PC-9 (cell line): ENCODE measurements around the gene SPIN1. TPM values are rescaled to one million over a fixed set of nuclear protein-coding genes. Genes with fewer than 3 reads are reported as not detected.

Source experiments
- BruUV-seq: library from RNA; stranded (reverse); fragments of 400-500 nt; replicated peaks from 2 replicates; lab custom pipeline; 2021; lab: Mats Ljungman, UMichigan
- CTCF ChIA-PET: fragments of 300-600 bp; sonication (Branson Sonifier 250); formaldehyde crosslinking; loops from one replicate; lab custom pipeline; 2022; ENCODE audit warnings: antibody characterized with exemption; lab: Charles Lee
- POLR2A ChIA-PET: fragments of 300-600 bp; sonication (Branson Sonifier 250); formaldehyde crosslinking; loops from one replicate; lab custom pipeline; 2022; ENCODE audit warnings: antibody characterized with exemption; ENCODE audit not compliant: unreplicated experiment; lab: Charles Lee
- DNase-seq, 2 experiments: peaks; one replicate each; pipeline versions ENCODE4 v3.0.0 to v3.0.0-alpha.2; 2015 to 2022; ENCODE audit warnings: mixed read lengths in 1 of 2
- H2AFZ ChIP-seq: fragments of 200-600 bp; sonication (generic); 2 replicates; pipeline ENCODE4 v1.8.1; 2017; ENCODE audit warnings: antibody characterized with exemption
- H3F3A ChIP-seq: fragments of 200-600 bp; sonication (generic); 2 replicates; pipeline ENCODE4 v1.8.1; 2017; ENCODE audit warnings: antibody characterized with exemption, mild to moderate bottlenecking, low read depth; ENCODE audit not compliant: insufficient read depth
- H3K27ac ChIP-seq: fragments of 200-600 bp; sonication (generic); 2 replicates; pipeline ENCODE4 v1.6.1; 2016; ENCODE audit warnings: mixed run types
- H3K27me3 ChIP-seq: fragments of 200-600 bp; sonication (generic); 2 replicates; pipeline ENCODE4 v1.6.1; 2016; ENCODE audit warnings: low read depth, mixed run types; ENCODE audit not compliant: insufficient read depth
- H3K36me3 ChIP-seq: fragments of 200-600 bp; sonication (generic); 2 replicates; pipeline ENCODE4 v1.6.1; 2016; ENCODE audit warnings: low read depth, mixed run types
- H3K4me1 ChIP-seq: fragments of 200-600 bp; sonication (generic); replicated peaks from 2 replicates; pipeline ENCODE4 v1.6.1; 2016; ENCODE audit warnings: mixed run types; ENCODE audit not compliant: insufficient read depth
- H3K4me2 ChIP-seq: fragments of 200-600 bp; sonication (generic); 2 replicates; pipeline ENCODE4 v1.6.1; 2017; ENCODE audit warnings: mixed run types
- H3K4me3 ChIP-seq: fragments of 200-600 bp; sonication (generic); 2 replicates; pipeline ENCODE4 v1.6.1; 2016; ENCODE audit warnings: mixed run types
- H3K79me2 ChIP-seq: fragments of 200-600 bp; sonication (generic); 2 replicates; pipeline ENCODE4 v1.6.1; 2017; ENCODE audit warnings: low read depth, mixed run types
- H3K9me2 ChIP-seq: fragments of 200-600 bp; sonication (generic); 2 replicates; pipeline ENCODE4 v1.8.1; 2017; ENCODE audit warnings: mild to moderate bottlenecking; ENCODE audit not compliant: insufficient read depth
- H3K9me3 ChIP-seq: fragments of 200-600 bp; sonication (generic); 2 replicates; pipeline ENCODE4 v1.8.1; 2016; ENCODE audit warnings: low read depth; ENCODE audit not compliant: insufficient read depth
- H4K20me1 ChIP-seq: fragments of 200-600 bp; sonication (generic); 2 replicates; pipeline ENCODE4 v1.8.1; 2017; ENCODE audit not compliant: insufficient read depth
- CTCF ChIP-seq: fragments of 200-600 bp; sonication (generic); conservative IDR thresholded peaks from 2 replicates; pipeline ENCODE4 v1.6.1; 2017; ENCODE audit warnings: mixed run types, antibody characterized with exemption, mild to moderate bottlenecking, moderate library complexity
- EZH2 ChIP-seq: fragments of 200-600 bp; sonication (generic); IDR thresholded peaks from 2 replicates; pipeline ENCODE4 v1.8.0; 2017; ENCODE audit warnings: antibody characterized with exemption, low read depth
- intact Hi-C: fragments of 100-400 bp; cut with micrococcal nuclease; formaldehyde crosslinking; loops from one replicate; pipeline ENCODE4 v1.10.0; 2022; ENCODE audit not compliant: unreplicated experiment
- total RNA-seq: library from RNA; stranded (reverse); gene quantifications from 2 replicates; pipeline ENCODE4 v1.2.3, GENCODE V29; 2021

Gene SPIN1
- total RNA-seq, 1 experiment from 2014 or later = 102 TPM

- Histone ChIP-seq H3K9me2 (no peaks in the 10 kb centered on the region), H3K36me3 (no peaks in the 10 kb centered on the region), H3K27me3 (no peaks in the 10 kb centered on the region), H3K27ac (no peak overlapping the region), H3K79me2 (no peaks in the 10 kb centered on the region), H3K4me3 (no peak overlapping the region), H2AFZ (no peak overlapping the region), H3K9me3 (no peaks in the 10 kb centered on the region), H3K4me2 (no peak overlapping the region), H4K20me1 (no peaks in the 10 kb centered on the region), H3F3A (no peaks in the 10 kb centered on the region), H3K4me1 (no peaks in the 10 kb centered on the region)
- BruUV-seq = no TSS peak
- POLR2A ChIA-PET = no interaction called here
- CTCF ChIA-PET = no interaction called here
- no peak for DNase-seq
- TF ChIP-seq EZH2 (no peak), CTCF (no peak)
- intact Hi-C loops = no loop called here
These were observed 133.1 kb downstream of the SPIN1 start for GRCh38 chr9:88521308-88521707.

- H3F3A ChIP-seq = no peaks in the 10 kb centered on the region
- H3K4me2 ChIP-seq = no peak overlapping the region
- no peaks in the 10 kb centered on the region for H3K9me2 ChIP-seq
- H3K4me3 ChIP-seq = no peak overlapping the region
- no peaks in the 10 kb centered on the region for H3K36me3 ChIP-seq
- intact Hi-C loops = no loop called here
- POLR2A ChIA-PET = no interaction called here
- H3K27me3 ChIP-seq = no peaks in the 10 kb centered on the region
- H3K79me2 ChIP-seq = no peaks in the 10 kb centered on the region
- CTCF ChIA-PET = no interaction called here
- H3K27ac ChIP-seq = no peak overlapping the region
- H3K9me3 ChIP-seq = no peaks in the 10 kb centered on the region
- DNase-seq = no peak
- H2AFZ ChIP-seq = no peak overlapping the region
- no peaks in the 10 kb centered on the region for H3K4me1 ChIP-seq
- TF ChIP-seq EZH2 (no peak), CTCF (no peak)
- H4K20me1 ChIP-seq = no peaks in the 10 kb centered on the region
- no TSS peak for BruUV-seq
These were observed 134.1 kb downstream of the SPIN1 start for GRCh38 chr9:88522360-88522759.

GRCh38 chr9:88523056-88523455 is 134.8 kb downstream of the SPIN1 start:
- DNase-seq = no peak
- Histone ChIP-seq H3K9me3 (no peaks in the 10 kb centered on the region), H3K4me2 (no peak overlapping the region), H3K4me1 (no peaks in the 10 kb centered on the region), H3K27ac (no peak overlapping the region), H2AFZ (no peak overlapping the region), H3K9me2 (no peaks in the 10 kb centered on the region), H3K36me3 (no peaks in the 10 kb centered on the region), H3K27me3 (no peaks in the 10 kb centered on the region), H3K79me2 (no peaks in the 10 kb centered on the region), H3K4me3 (no peak overlapping the region), H4K20me1 (no peaks in the 10 kb centered on the region), H3F3A (no peaks in the 10 kb centered on the region)
- intact Hi-C loops = no loop called here
- POLR2A ChIA-PET = no interaction called here
- CTCF ChIA-PET = interaction anchor here (0.6 kb wide), 1 partner anchor 12 kb away, joined by 4 read pairs; no protein-coding TSS in a partner anchor
- no TSS peak for BruUV-seq
- TF ChIP-seq EZH2 (no peak), CTCF (no peak)
